GM23248 (cell line): ENCODE measurements around the gene SEMA6B. TPM values are rescaled to one million over a fixed set of nuclear protein-coding genes. Genes with fewer than 3 reads are reported as not detected.

ENCODE experiments used
- DNase-seq: peaks from one replicate; pipeline ENCODE4 v3.0.0-alpha.2; 2015
- H2AFZ ChIP-seq: fragments of 200-600 bp; sonication (generic); 2 replicates; pipeline ENCODE4 v1.6.1; 2016; ENCODE audit warnings: antibody characterized with exemption
- H3F3A ChIP-seq: fragments of 200-600 bp; sonication (generic); 2 replicates; pipeline ENCODE4 v1.6.1; 2016; ENCODE audit warnings: mild to moderate bottlenecking, antibody characterized with exemption, mixed run types; ENCODE audit not compliant: insufficient read depth
- H3K27ac ChIP-seq: fragments of 200-600 bp; sonication (generic); 2 replicates; pipeline ENCODE4 v1.5.1; 2016; ENCODE audit warnings: mild to moderate bottlenecking
- H3K27me3 ChIP-seq: fragments of 200-600 bp; sonication (generic); replicated peaks from 2 replicates; pipeline ENCODE4 v1.6.1; 2016; ENCODE audit warnings: mild to moderate bottlenecking; ENCODE audit not compliant: insufficient read depth
- H3K36me3 ChIP-seq: fragments of 200-600 bp; sonication (generic); 2 replicates; pipeline ENCODE4 v1.6.1; 2016; ENCODE audit warnings: low read depth, mild to moderate bottlenecking
- H3K4me1 ChIP-seq: fragments of 200-600 bp; sonication (generic); 2 replicates; pipeline ENCODE4 v1.6.1; 2016; ENCODE audit warnings: mild to moderate bottlenecking; ENCODE audit not compliant: insufficient read depth
- H3K4me2 ChIP-seq: fragments of 200-600 bp; sonication (generic); one replicate; pipeline ENCODE4 v1.6.1; 2016; ENCODE audit warnings: mild to moderate bottlenecking; ENCODE audit not compliant: unreplicated experiment
- H3K4me3 ChIP-seq: fragments of 200-600 bp; sonication (generic); 2 replicates; pipeline ENCODE4 v1.5.1; 2016; ENCODE audit warnings: mild to moderate bottlenecking
- H3K79me2 ChIP-seq: fragments of 200-600 bp; sonication (generic); 2 replicates; pipeline ENCODE4 v1.6.1; 2016; ENCODE audit warnings: mild to moderate bottlenecking; ENCODE audit not compliant: insufficient read depth
- H3K9ac ChIP-seq: fragments of 200-600 bp; sonication (generic); 2 replicates; pipeline ENCODE4 v1.6.1; 2016; ENCODE audit warnings: mild to moderate bottlenecking
- H3K9me2 ChIP-seq: fragments of 200-600 bp; sonication (generic); 2 replicates; pipeline ENCODE4 v1.6.1; 2016; ENCODE audit warnings: mixed run types, mild to moderate bottlenecking, moderate library complexity; ENCODE audit not compliant: insufficient read depth
- H3K9me3 ChIP-seq: fragments of 200-600 bp; sonication (generic); one replicate; pipeline ENCODE4 v1.6.1; 2017; ENCODE audit warnings: low read depth
- H4K20me1 ChIP-seq: fragments of 200-600 bp; sonication (generic); 2 replicates; pipeline ENCODE4 v1.6.0; 2016; ENCODE audit not compliant: insufficient read depth
- EZH2 ChIP-seq: fragments of 200-600 bp; sonication (generic); IDR thresholded peaks from 2 replicates; pipeline ENCODE4 v1.6.1; 2018; ENCODE audit warnings: antibody characterized with exemption, mild to moderate bottlenecking; ENCODE audit not compliant: insufficient read depth, poor library complexity, severe bottlenecking
- EZH2phosphoT487 ChIP-seq: fragments of 200-600 bp; sonication (generic); IDR thresholded peaks from 2 replicates; pipeline ENCODE4 v1.6.1; 2018; ENCODE audit warnings: antibody characterized with exemption, moderate library complexity, mild to moderate bottlenecking, low read depth; ENCODE audit not compliant: insufficient read depth
- WGBS, 2 experiments: methylation state at CpG; one replicate each; pipeline ENCODE4 v1.1.6; 2015 to 2017; ENCODE audit warnings: low lambda C conversion rate in 2 of 2, low coverage in 1 of 2; ENCODE audit errors: missing lambda C conversion rate in 2 of 2; 5-methylcytosine and 5-hydroxymethylcytosine counted together
- in situ Hi-C: fragments of 300-500 bp; cut with MboI; formaldehyde crosslinking; loops from 2 replicates; pipeline ENCODE4 v1.15.0; 2020
- polyA plus RNA-seq: library from polyadenylated mRNA; unstranded; fragments of >200 nt; fragmentation: Nextera tagmentation; extraction: Ambion mirVana; gene quantifications from 2 replicates; pipeline ENCODE4 v1.2.1, GENCODE V29; 2016
- total RNA-seq: library from RNA; depleted of rRNA; stranded (reverse); fragments of >200 nt; shearing (Covaris generic); gene quantifications from 2 replicates; pipeline ENCODE4 v1.2.3, GENCODE V29; 2014

The SEMA6B gene
- total and polyA plus RNA-seq, 2 experiments from 2014 or later: not detected

DNA sequence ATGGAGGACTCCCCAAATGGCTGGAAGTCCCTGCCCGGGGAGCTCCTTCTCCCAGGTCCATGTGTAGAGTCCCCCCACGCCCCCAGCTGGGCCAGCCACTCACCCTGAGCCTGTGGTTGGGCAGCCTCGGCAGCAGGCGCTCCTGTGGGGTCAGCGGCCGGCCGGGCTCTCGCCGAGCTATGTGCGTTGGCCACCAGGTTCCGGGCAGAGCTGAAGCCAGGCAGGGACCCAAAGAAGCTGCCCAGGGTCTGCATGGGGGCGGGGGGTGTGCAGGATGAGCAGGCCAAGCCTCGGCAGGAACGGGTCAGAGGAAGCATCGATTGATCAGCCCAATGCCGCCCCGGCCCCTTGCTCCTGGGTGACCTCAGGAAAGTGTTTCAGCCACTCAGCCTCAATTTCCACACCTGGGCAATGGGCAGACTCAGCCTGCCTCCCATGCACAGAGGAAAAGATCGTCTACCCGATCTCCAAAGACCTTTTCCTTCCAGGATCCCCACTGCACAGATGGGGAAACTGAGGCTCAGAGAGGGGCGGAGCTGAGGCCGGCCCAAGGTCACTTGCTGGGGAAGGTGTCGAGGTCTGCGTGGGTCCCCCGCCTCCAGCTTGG lies 41.9 kb downstream of the SEMA6B start:
- no peaks in the 10 kb centered on the region for H3K9me2 ChIP-seq
- DNase-seq: no peak
- H3K9me3 ChIP-seq: no peaks in the 10 kb centered on the region
- no peak overlapping the region for H3K27ac ChIP-seq
- H3K4me2 ChIP-seq: no peak overlapping the region
- no peaks in the 10 kb centered on the region for H4K20me1 ChIP-seq
- no peak overlapping the region for H3K4me3 ChIP-seq
- TF ChIP-seq EZH2: no peak
- TF ChIP-seq EZH2phosphoT487: no peak
- 77 to 83% methylated on average over 19 to 21 of the region's 24 CpGs for WGBS, 2 experiments
- no peaks in the 10 kb centered on the region for H3F3A ChIP-seq
- H3K27me3 ChIP-seq: no peaks in the 10 kb centered on the region
- H3K79me2 ChIP-seq: no peaks in the 10 kb centered on the region
- no peak overlapping the region for H2AFZ ChIP-seq
- in situ Hi-C loops: no loop called here
- H3K36me3 ChIP-seq: no peaks in the 10 kb centered on the region
- no peaks in the 10 kb centered on the region for H3K4me1 ChIP-seq
- no peak overlapping the region for H3K9ac ChIP-seq

DNA sequence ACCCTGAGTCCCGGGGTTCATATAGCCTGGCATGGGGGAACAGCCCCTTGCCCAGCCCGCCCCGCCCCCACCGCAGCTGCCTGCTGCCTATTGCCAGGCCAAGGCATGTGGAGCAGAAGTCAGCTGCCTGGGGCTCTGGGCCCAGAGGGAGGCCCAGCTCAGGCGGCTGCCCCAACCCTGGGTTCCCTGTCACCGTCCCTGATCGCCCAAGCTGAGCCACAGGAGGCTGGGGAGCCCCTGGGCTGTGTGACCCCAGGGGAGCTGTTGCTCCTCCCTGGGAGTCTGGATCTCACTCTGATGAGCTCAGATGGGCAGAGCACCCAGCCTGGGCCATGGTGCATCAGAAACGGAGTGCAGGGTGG lies 42.6 kb downstream of the SEMA6B start:
- TF ChIP-seq EZH2 (no peak), EZH2phosphoT487 (no peak)
- no peaks in the 10 kb centered on the region for H3K9me3 ChIP-seq
- in situ Hi-C loops: no loop called here

DNA sequence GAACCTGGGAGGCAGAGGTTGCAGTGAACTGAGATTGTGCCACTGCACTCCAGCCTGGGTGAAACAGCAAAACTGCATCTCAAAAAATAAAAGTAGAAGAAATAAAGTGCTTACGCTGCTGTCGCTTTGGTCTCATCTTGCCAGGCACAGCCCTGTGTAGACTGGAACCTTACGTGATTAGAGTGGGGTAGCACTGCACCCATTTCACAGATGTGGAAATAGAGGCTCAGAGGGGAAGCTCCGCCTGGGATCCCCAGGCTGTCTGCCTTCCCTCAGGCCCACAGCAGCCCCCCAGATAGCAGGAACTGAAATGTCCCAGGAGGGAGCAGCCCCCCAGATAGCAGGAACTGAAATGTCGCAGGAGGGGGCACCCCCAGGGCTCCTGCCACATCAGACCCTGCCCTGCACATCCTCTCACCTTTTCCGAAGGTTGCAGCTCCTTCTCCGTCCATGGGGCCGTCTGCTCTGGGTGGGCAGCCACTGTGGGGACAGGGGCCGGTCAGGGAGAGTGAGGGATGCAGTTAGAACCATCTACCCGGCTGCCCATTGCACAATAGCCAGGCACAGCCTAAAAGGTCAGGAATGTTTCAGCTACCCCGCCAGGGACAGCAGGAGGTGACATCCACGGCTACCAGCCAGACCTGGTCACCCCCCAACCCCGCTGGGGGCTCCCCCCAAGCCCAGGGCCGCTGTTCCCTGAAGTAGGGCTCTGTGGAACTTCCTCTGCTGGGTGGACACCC lies 43.1 kb downstream of the SEMA6B start:
- no peaks in the 10 kb centered on the region for H3K9me2 ChIP-seq
- no peaks in the 10 kb centered on the region for H3K36me3 ChIP-seq
- 45 to 52% methylated on average over 14 of the region's 14 CpGs for WGBS, 2 experiments
- no peak overlapping the region for H3K4me2 ChIP-seq
- H3K4me3 ChIP-seq: no peak overlapping the region
- no peaks in the 10 kb centered on the region for H3K9me3 ChIP-seq
- TF ChIP-seq EZH2 (no peak), EZH2phosphoT487 (no peak)
- H3K79me2 ChIP-seq: no peaks in the 10 kb centered on the region
- no peaks in the 10 kb centered on the region for H3F3A ChIP-seq
- no peaks in the 10 kb centered on the region for H4K20me1 ChIP-seq
- no peak overlapping the region for H2AFZ ChIP-seq
- no peaks in the 10 kb centered on the region for H3K4me1 ChIP-seq
- DNase-seq: no peak
- H3K9ac ChIP-seq: no peak overlapping the region
- H3K27ac ChIP-seq: no peak overlapping the region
- no peaks in the 10 kb centered on the region for H3K27me3 ChIP-seq
- in situ Hi-C loops: no loop called here

More for the DNA sequence above, 42.6 kb downstream of the SEMA6B start:
- H3K9me2 ChIP-seq: no peaks in the 10 kb centered on the region
- no peaks in the 10 kb centered on the region for H3K36me3 ChIP-seq
- H2AFZ ChIP-seq: no peak overlapping the region
- H4K20me1 ChIP-seq: no peaks in the 10 kb centered on the region
- no peaks in the 10 kb centered on the region for H3K4me1 ChIP-seq
- no peak overlapping the region for H3K4me2 ChIP-seq
- WGBS, 2 experiments: 3 to 6% methylated on average over 5 to 7 of the region's 8 CpGs
- H3F3A ChIP-seq: no peaks in the 10 kb centered on the region
- no peak overlapping the region for H3K27ac ChIP-seq
- H3K27me3 ChIP-seq: no peaks in the 10 kb centered on the region
- no peaks in the 10 kb centered on the region for H3K79me2 ChIP-seq
- DNase-seq: peak; percentile 20
- H3K9ac ChIP-seq: no peak overlapping the region
- H3K4me3 ChIP-seq: no peak overlapping the region

DNA sequence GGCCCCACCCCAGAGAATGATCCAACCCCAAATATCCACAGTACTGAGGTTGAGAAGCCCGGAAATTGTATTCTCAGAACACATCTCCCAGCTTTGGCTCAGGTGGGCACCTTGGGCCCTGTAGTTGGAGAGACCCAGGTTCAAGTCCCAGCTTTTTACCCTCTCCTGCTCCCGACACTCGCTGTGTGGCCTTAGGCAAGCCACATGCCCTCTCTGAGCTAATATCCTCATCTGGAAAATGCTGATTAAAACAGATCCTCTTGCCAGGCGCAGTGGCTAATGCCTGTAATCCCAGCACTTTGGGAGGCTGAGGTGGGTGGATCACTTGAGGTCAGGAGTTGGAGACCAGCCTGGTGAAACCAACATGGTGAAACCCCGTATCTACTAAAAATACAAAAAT lies 43.8 kb downstream of the SEMA6B start:
- no peak for DNase-seq
- H3K9me2 ChIP-seq: no peaks in the 10 kb centered on the region
- no peak overlapping the region for H2AFZ ChIP-seq
- no peak overlapping the region for H3K4me3 ChIP-seq
- H3K4me2 ChIP-seq: no peak overlapping the region
- no peaks in the 10 kb centered on the region for H3F3A ChIP-seq
- no peak overlapping the region for H3K9ac ChIP-seq
- in situ Hi-C loops: no loop called here
- H3K79me2 ChIP-seq: no peaks in the 10 kb centered on the region
- no peaks in the 10 kb centered on the region for H3K4me1 ChIP-seq
- no peaks in the 10 kb centered on the region for H4K20me1 ChIP-seq
- 76 to 80% methylated on average over 5 of the region's 5 CpGs for WGBS, 2 experiments
- H3K9me3 ChIP-seq: no peaks in the 10 kb centered on the region
- TF ChIP-seq EZH2phosphoT487 (no peak), EZH2 (no peak)
- H3K27me3 ChIP-seq: no peaks in the 10 kb centered on the region
- no peaks in the 10 kb centered on the region for H3K36me3 ChIP-seq
- no peak overlapping the region for H3K27ac ChIP-seq
